HepG2 (cell line): ENCODE data around the gene RFX2. TPM values are rescaled to one million over a fixed set of nuclear protein-coding genes. Genes with fewer than 3 reads are reported as not detected.

Experiments used
- ATAC-seq: fragments of 200-7000 bp; cut with Tn5 transposase; 3 replicates; pipeline ENCODE4 v1.9.1; 2020; ENCODE audit warnings: mild to moderate bottlenecking, moderate library complexity
- BruUV-seq: library from RNA; stranded (reverse); fragments of 400-500 nt; replicated peaks from 2 replicates; lab custom pipeline; 2021; lab: Mats Ljungman, UMichigan
- CTCF ChIA-PET: fragments of 300-600 bp; formaldehyde crosslinking; extraction: SDS; loops from one replicate; lab custom pipeline; 2021; ENCODE audit warnings: low total read pairs, inconsistent platforms, low intra/inter-chr PET ratio; lab: Yijun Ruan, JAX
- POLR2A ChIA-PET: fragments of 350-600 bp; sonication (Branson Sonifier 250); formaldehyde crosslinking; loops from one replicate; lab custom pipeline; 2020; ENCODE audit warnings: antibody characterized with exemption, inconsistent platforms; lab: Yijun Ruan, JAX
- DNase-seq: peaks from one replicate; pipeline ENCODE4 v3.0.0-alpha.2; 2015; ENCODE audit warnings: low spot score
- FAIRE-seq: peaks from 3 replicates; lab custom pipeline; 2011; peaks lifted over from hg19 to GRCh38; lab: Jason Lieb, UNC
- H2AFZ ChIP-seq: one replicate; pipeline ENCODE4 v1.6.1; 2011; ENCODE audit warnings: low read length, inconsistent platforms
- H3K27ac ChIP-seq: fragments of 300-600 bp; 3 replicates; pipeline ENCODE4 v1.8.0; 2011; ENCODE audit warnings: mixed run types, mild to moderate bottlenecking, mixed read lengths, low read length, inconsistent platforms; ENCODE audit not compliant: insufficient read depth; ENCODE audit errors: extremely low read length
- H3K27me3 ChIP-seq, 2 experiments: fragments of 200-600 bp in 1 of 2; 2 replicates in 1 of 2; 3 replicates in 1 of 2; pipeline versions ENCODE4 v1.6.0 to v1.8.0; 2011; ENCODE audit warnings: low read length in 2 of 2, mild to moderate bottlenecking in 2 of 2, moderate library complexity in 2 of 2, inconsistent platforms in 1 of 2; ENCODE audit not compliant: insufficient read depth in 2 of 2, control insufficient read depth in 1 of 2
- H3K36me3 ChIP-seq, 2 experiments: fragments of 200-600 bp in 1 of 2; replicated peaks in 1 of 2; 2 replicates in 1 of 2; 3 replicates in 1 of 2; pipeline versions ENCODE4 v1.5.1 to v1.8.0; 2011; ENCODE audit warnings: low read length in 2 of 2, inconsistent platforms in 1 of 2; ENCODE audit not compliant: insufficient read depth in 2 of 2, control insufficient read depth in 1 of 2
- H3K4me1 ChIP-seq: 2 replicates; pipeline ENCODE4 v1.5.1; 2012; ENCODE audit warnings: low read length, inconsistent platforms; ENCODE audit not compliant: insufficient read depth
- H3K4me2 ChIP-seq: 2 replicates; pipeline ENCODE4 v1.6.0; 2011; ENCODE audit warnings: low read depth, low read length, inconsistent platforms
- H3K4me3 ChIP-seq, 3 experiments: fragments of 200-600 bp in 1 of 3; sonication (generic), shearing (Covaris generic) in 1 of 3; replicated peaks in 1 of 3; 2 replicates each; pipeline ENCODE4 v1.5.1; 2011 to 2016; ENCODE audit warnings: low read length in 3 of 3, inconsistent platforms in 2 of 3, low read depth in 2 of 3, mild to moderate bottlenecking in 2 of 3, control low read depth in 1 of 3, mixed read lengths in 1 of 3; ENCODE audit not compliant: insufficient read depth in 1 of 3
- H3K79me2 ChIP-seq: one replicate; pipeline ENCODE4 v1.6.1; 2011; ENCODE audit warnings: low read length, inconsistent platforms; ENCODE audit not compliant: insufficient read depth
- H3K9ac ChIP-seq: 2 replicates; pipeline ENCODE4 v1.6.0; 2011; ENCODE audit warnings: mild to moderate bottlenecking, low read depth, low read length, inconsistent platforms; ENCODE audit not compliant: insufficient read depth
- H3K9me3 ChIP-seq: 2 replicates; pipeline ENCODE4 v1.5.1; 2012; ENCODE audit warnings: mild to moderate bottlenecking, low read length
- H4K20me1 ChIP-seq: 2 replicates; pipeline ENCODE4 v1.6.0; 2011; ENCODE audit warnings: inconsistent platforms, mild to moderate bottlenecking, low read length, moderate library complexity; ENCODE audit not compliant: insufficient read depth
- BORCS8-MEF2B ChIP-seq: sonication (generic); formaldehyde crosslinking; IDR thresholded peaks from 2 replicates; pipeline ENCODE4 v1.8.0; 2022; ENCODE audit warnings: mild to moderate bottlenecking, missing genetic modification reagents
- FOXP4 ChIP-seq: sonication (generic); formaldehyde crosslinking; IDR thresholded peaks from 2 replicates; pipeline ENCODE4 v1.4.0; 2020; ENCODE audit warnings: missing genetic modification reagents
- GATAD2A ChIP-seq: IDR thresholded peaks from 2 replicates; pipeline ENCODE4 v1.6.1; 2016
- GLI4 ChIP-seq: sonication (generic); formaldehyde crosslinking; IDR thresholded peaks from 2 replicates; pipeline ENCODE4 v1.5.1; 2020; ENCODE audit warnings: missing genetic modification reagents, mild to moderate bottlenecking, moderate library complexity, borderline replicate concordance
- JUND ChIP-seq: sonication (generic); formaldehyde crosslinking; IDR thresholded peaks from 2 replicates; pipeline ENCODE4 v1.8.0; 2022; ENCODE audit warnings: mild to moderate bottlenecking, missing genetic modification reagents
- NFRKB ChIP-seq: fragments of 450-650 bp; IDR thresholded peaks from 2 replicates; pipeline ENCODE4 v1.6.1; 2017
- PAXIP1 ChIP-seq: sonication (generic); formaldehyde crosslinking; conservative IDR thresholded peaks from 2 replicates; pipeline ENCODE4 v1.4.0; 2020; ENCODE audit warnings: mild to moderate bottlenecking, missing genetic modification reagents, moderate library complexity
- ZNF282 ChIP-seq: fragments of 450-650 bp; IDR thresholded peaks from 2 replicates; pipeline ENCODE4 v1.6.1; 2018; ENCODE audit not compliant: partially characterized antibody
- ZNF652 ChIP-seq: IDR thresholded peaks from 2 replicates; pipeline ENCODE4 v1.6.1; 2016; ENCODE audit warnings: low read depth, borderline replicate concordance
- ZNF747 ChIP-seq: sonication (generic); formaldehyde crosslinking; IDR thresholded peaks from 2 replicates; pipeline ENCODE4 v1.8.1; 2023; ENCODE audit warnings: missing genetic modification reagents, mild to moderate bottlenecking, borderline replicate concordance
- ZNF782 ChIP-seq: sonication (generic); formaldehyde crosslinking; IDR thresholded peaks from 2 replicates; pipeline ENCODE4 v1.4.0; 2020; ENCODE audit warnings: missing genetic modification reagents, mild to moderate bottlenecking, borderline replicate concordance
- WGBS: methylation state at CpG from one replicate; pipeline ENCODE4 v1.1.6; 2017; ENCODE audit warnings: low lambda C conversion rate; 5-methylcytosine and 5-hydroxymethylcytosine counted together
- in situ Hi-C: cut with HindIII; loops from 2 replicates; pipeline ENCODE4 v1.10.0; 2017; ENCODE audit warnings: low pct_unique_long_range_greater_than_20kb; ENCODE audit not compliant: extremely low pct_ligation_motif_present
- intact Hi-C: fragments of 100-400 bp; cut with micrococcal nuclease; formaldehyde crosslinking; loops from one replicate; pipeline ENCODE4 v1.10.0; 2022; ENCODE audit not compliant: unreplicated experiment
- polyA plus RNA-seq, 8 experiments: library from polyadenylated mRNA; depleted of rRNA in 3 of 8; stranded (reverse) in 7 of 8; unstranded in 1 of 8; fragments of >200 nt; fragmentation: Illumina TruSeq in 4 of 8; extraction: Trizol in 4 of 8; gene quantifications; 2 replicates each; pipeline versions ENCODE4 v1.2.1 to v1.2.3, GENCODE V29; 2011 to 2016; ENCODE audit warnings: low read depth in 4 of 8, missing spikeins in 1 of 8, mixed read lengths in 1 of 8; ENCODE audit not compliant: insufficient read depth in 1 of 8
- total RNA-seq, 5 experiments: library from RNA; depleted of rRNA; stranded (reverse); fragments of >200 nt; fragmentation: Illumina TruSeq; extraction: Trizol; gene quantifications; 2 replicates each; pipeline ENCODE4 v1.2.3, GENCODE V29; 2016; ENCODE audit warnings: low read depth in 1 of 5
- TF ChIP-seq, protein P1 (sequence below): IDR thresholded peaks from 2 replicates; pipeline ENCODE4 v1.4.0; 2020; ENCODE audit warnings: mild to moderate bottlenecking, missing genetic modification reagents
- TF ChIP-seq, protein P2 (sequence below): IDR thresholded peaks from 2 replicates; pipeline ENCODE4 v1.6.1; 2012; ENCODE audit warnings: low read depth, low read length, improper control_type of control experiment

The RFX2 gene
- total and polyA plus RNA-seq, 2 of the 13 experiments (the other 11 are each of a cell fraction or from before 2014, with no cell fraction given) = 2.8 to 3.3 TPM

DNA sequence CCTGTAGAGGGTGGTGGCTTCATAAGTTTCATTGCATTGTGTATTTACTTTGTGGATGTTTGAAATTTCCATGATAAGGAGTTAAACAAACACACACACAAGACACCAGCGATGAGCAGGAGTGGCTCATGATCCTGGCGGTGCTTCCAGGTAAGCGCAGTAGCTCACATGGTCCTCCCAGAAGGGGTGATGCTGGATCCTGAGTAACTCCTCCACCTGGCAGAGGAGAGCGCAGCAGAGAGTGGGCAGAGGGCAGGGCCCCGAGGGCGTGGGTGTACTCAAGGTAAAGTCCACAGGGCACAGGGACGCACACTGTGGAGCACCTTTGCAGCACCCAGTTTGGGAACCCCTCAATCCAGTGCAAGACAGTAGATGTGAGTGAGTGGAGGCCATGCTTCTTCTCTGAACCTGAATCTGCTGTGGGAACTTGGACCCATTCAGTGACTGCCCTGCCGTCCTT lies 54.0 kb downstream of the RFX2 start:
- CTCF ChIA-PET = no interaction called here
- H3K4me2 ChIP-seq = peak overlapping the region; percentile 60
- DNase-seq = peak; percentile 56
- H3K9me3 ChIP-seq = no peaks in the 10 kb centered on the region
- H3K36me3 ChIP-seq = no peaks in the 10 kb centered on the region
- H4K20me1 ChIP-seq = no peaks in the 10 kb centered on the region
- FAIRE-seq = no peak
- 16% methylated on average over 4 of the region's 8 CpGs for WGBS
- POLR2A ChIA-PET = interaction anchor here (1.9 kb wide), 1 partner anchor 55 kb away, joined by 4 read pairs; no protein-coding TSS in a partner anchor
- no peaks in the 10 kb centered on the region for H3K79me2 ChIP-seq
- in situ Hi-C loops = no loop called here
- H2AFZ ChIP-seq = no peak overlapping the region
- peak overlapping the region in 1 of 3 experiments; percentile 25; a peak in 1 of 6 replicates for H3K4me3 ChIP-seq
- no TSS peak for BruUV-seq
- H3K27ac ChIP-seq = peak overlapping the region; percentile 29
- H3K27me3 ChIP-seq = no peaks in the 10 kb centered on the region
- intact Hi-C loops = no loop called here
- peak; percentile 68 for ATAC-seq
- peak overlapping the region; percentile 71 for H3K9ac ChIP-seq
- H3K4me1 ChIP-seq = peaks cover 24% of the 10 kb centered on the region
- TF ChIP-seq NFRKB (no peak), ZNF282 (no peak), GATAD2A (CRISPR knock-in tag) (0 out of 2 replicates have a peak, but pooled peaks have one; percentile 12), ZNF652 (CRISPR knock-in tag) (peak; percentile 34; the same call in 1 of the 2 replicates), JUND (CRISPR knock-in tag) (no peak), ZNF782 (CRISPR knock-in tag) (no peak), GLI4 (no peak), FOXP4 (CRISPR knock-in tag) (0 out of 2 replicates have a peak, but pooled peaks have one; percentile 18), PAXIP1 (CRISPR knock-in tag) (0 out of 2 replicates have a peak, but pooled peaks have one; percentile 12), ZNF747 (CRISPR knock-in tag) (0 out of 2 replicates have a peak, but pooled peaks have one; percentile 25), BORCS8-MEF2B (no peak)
- TF ChIP-seq, protein P1, sequence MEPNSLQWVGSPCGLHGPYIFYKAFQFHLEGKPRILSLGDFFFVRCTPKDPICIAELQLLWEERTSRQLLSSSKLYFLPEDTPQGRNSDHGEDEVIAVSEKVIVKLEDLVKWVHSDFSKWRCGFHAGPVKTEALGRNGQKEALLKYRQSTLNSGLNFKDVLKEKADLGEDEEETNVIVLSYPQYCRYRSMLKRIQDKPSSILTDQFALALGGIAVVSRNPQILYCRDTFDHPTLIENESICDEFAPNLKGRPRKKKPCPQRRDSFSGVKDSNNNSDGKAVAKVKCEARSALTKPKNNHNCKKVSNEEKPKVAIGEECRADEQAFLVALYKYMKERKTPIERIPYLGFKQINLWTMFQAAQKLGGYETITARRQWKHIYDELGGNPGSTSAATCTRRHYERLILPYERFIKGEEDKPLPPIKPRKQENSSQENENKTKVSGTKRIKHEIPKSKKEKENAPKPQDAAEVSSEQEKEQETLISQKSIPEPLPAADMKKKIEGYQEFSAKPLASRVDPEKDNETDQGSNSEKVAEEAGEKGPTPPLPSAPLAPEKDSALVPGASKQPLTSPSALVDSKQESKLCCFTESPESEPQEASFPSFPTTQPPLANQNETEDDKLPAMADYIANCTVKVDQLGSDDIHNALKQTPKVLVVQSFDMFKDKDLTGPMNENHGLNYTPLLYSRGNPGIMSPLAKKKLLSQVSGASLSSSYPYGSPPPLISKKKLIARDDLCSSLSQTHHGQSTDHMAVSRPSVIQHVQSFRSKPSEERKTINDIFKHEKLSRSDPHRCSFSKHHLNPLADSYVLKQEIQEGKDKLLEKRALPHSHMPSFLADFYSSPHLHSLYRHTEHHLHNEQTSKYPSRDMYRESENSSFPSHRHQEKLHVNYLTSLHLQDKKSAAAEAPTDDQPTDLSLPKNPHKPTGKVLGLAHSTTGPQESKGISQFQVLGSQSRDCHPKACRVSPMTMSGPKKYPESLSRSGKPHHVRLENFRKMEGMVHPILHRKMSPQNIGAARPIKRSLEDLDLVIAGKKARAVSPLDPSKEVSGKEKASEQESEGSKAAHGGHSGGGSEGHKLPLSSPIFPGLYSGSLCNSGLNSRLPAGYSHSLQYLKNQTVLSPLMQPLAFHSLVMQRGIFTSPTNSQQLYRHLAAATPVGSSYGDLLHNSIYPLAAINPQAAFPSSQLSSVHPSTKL (CRISPR knock-in tag) = peak; percentile 45
- TF ChIP-seq, protein P2, sequence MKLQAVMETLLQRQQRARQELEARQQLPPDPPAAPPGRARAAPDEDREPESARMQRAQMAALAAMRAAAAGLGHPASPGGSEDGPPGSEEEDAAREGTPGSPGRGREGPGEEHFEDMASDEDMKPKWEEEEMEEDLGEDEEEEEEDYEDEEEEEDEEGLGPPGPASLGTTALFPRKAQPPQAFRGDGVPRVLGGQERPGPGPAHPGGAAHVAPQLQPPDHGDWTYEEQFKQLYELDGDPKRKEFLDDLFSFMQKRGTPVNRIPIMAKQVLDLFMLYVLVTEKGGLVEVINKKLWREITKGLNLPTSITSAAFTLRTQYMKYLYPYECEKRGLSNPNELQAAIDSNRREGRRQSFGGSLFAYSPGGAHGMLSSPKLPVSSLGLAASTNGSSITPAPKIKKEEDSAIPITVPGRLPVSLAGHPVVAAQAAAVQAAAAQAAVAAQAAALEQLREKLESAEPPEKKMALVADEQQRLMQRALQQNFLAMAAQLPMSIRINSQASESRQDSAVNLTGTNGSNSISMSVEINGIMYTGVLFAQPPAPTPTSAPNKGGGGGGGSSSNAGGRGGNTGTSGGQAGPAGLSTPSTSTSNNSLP = no peak; the same call in 1 of the 2 replicates
